HEK293 (cell line): ENCODE results near the gene ECE1.

Source experiments
- HOXC10 ChIP-seq: sonication (generic); formaldehyde crosslinking; IDR thresholded peaks from 2 replicates; pipeline ENCODE4 v1.8.1; 2023; ENCODE audit warnings: mild to moderate bottlenecking, missing genetic modification reagents
- KLF10 ChIP-seq: fragments of 450-650 bp; IDR thresholded peaks from 2 replicates; pipeline ENCODE4 v1.5.1; 2018; ENCODE audit warnings: missing biosample characterization, mild to moderate bottlenecking, missing genetic modification characterization
- KLF9 ChIP-seq: fragments of 450-650 bp; formaldehyde crosslinking; IDR thresholded peaks from 2 replicates; pipeline ENCODE4 v1.5.1; 2016; ENCODE audit warnings: missing biosample characterization, missing genetic modification characterization, low read depth
- TCF7L2 ChIP-seq: IDR thresholded peaks from 2 replicates; pipeline ENCODE4 v1.6.1; 2011; ENCODE audit warnings: low read depth, mild to moderate bottlenecking, inconsistent platforms, low read length, moderate library complexity, borderline replicate concordance
- ZBTB1 ChIP-seq: fragments of 450-650 bp; formaldehyde crosslinking; IDR thresholded peaks from 2 replicates; pipeline ENCODE4 v1.5.1; 2016; ENCODE audit warnings: missing biosample characterization, missing genetic modification characterization
- ZNF174 ChIP-seq: fragments of 450-650 bp; formaldehyde crosslinking; IDR thresholded peaks from 2 replicates; pipeline ENCODE4 v1.5.0; 2017; ENCODE audit warnings: missing biosample characterization, mild to moderate bottlenecking, missing genetic modification characterization
- ZNF324 ChIP-seq: fragments of 450-650 bp; formaldehyde crosslinking; IDR thresholded peaks from 2 replicates; pipeline ENCODE4 v1.5.1; 2016; ENCODE audit warnings: missing biosample characterization, missing genetic modification characterization
- ZNF416 ChIP-seq: fragments of 450-650 bp; formaldehyde crosslinking; IDR thresholded peaks from 2 replicates; pipeline ENCODE4 v1.5.1; 2016; ENCODE audit warnings: missing biosample characterization, missing genetic modification characterization
- ZNF560 ChIP-seq: fragments of 450-650 bp; formaldehyde crosslinking; IDR thresholded peaks from 2 replicates; pipeline ENCODE4 v1.5.1; 2017; ENCODE audit warnings: missing biosample characterization, missing genetic modification characterization, borderline replicate concordance
- ZNF639 ChIP-seq: fragments of 450-650 bp; formaldehyde crosslinking; IDR thresholded peaks from 2 replicates; pipeline ENCODE4 v1.5.1; 2016; ENCODE audit warnings: missing biosample characterization, missing genetic modification characterization
- TF ChIP-seq, protein P1 (sequence below): fragments of 450-650 bp; formaldehyde crosslinking; IDR thresholded peaks from 2 replicates; pipeline ENCODE4 v1.5.1; 2016; ENCODE audit warnings: missing biosample characterization, missing genetic modification characterization
- TF ChIP-seq, protein P2 (sequence below): fragments of 450-650 bp; formaldehyde crosslinking; IDR thresholded peaks from 2 replicates; pipeline ENCODE4 v1.5.1; 2016; ENCODE audit warnings: missing biosample characterization, missing genetic modification characterization, borderline replicate concordance

DNA sequence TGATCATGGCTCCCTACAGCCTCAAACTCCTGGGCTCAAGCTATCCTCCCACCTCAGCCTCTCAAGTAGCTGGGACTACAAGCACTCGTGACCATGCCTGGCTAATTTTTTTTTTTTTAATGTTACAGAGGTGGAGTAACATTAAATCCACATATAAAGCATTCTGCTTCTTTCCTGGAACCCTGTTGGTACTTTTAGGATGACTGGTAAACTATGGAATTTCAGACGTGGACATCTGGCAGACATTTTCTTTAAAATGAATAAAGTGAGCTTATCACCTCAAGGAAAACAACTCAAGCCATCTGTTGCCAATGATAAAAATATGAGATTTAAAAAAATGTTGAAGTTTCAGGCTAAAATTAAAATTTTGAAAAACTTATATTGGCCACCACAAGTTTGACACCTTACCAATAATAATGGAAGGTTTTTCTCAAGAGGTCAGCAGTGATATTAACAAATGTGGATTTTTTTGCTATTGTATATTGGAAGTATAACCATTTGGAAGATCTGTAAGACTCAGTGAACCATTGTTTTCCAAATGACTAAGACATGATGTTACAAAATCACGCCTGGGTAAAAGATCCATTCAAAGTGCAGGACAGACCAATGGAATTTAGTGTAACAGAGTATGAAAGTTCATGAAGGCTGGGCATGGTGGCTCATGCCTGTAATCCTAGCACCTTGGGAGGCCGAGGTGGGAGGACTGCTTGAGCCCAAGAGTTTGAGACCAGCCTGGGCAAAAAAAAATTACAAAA, 60.8 kb downstream of the ECE1 start:
- TF ChIP-seq TCF7L2 (no peak), KLF9 (no peak), ZNF416 (tag by site-specific recombination) (no peak), ZNF639 (no peak), ZNF324 (no peak), KLF10 (tag by site-specific recombination) (no peak), HOXC10 (CRISPR knock-in tag) (no peak), ZNF174 (tag by site-specific recombination) (no peak), ZBTB1 (tag by site-specific recombination) (no peak), ZNF560 (tag by site-specific recombination) (no peak)
- TF ChIP-seq, protein P1, sequence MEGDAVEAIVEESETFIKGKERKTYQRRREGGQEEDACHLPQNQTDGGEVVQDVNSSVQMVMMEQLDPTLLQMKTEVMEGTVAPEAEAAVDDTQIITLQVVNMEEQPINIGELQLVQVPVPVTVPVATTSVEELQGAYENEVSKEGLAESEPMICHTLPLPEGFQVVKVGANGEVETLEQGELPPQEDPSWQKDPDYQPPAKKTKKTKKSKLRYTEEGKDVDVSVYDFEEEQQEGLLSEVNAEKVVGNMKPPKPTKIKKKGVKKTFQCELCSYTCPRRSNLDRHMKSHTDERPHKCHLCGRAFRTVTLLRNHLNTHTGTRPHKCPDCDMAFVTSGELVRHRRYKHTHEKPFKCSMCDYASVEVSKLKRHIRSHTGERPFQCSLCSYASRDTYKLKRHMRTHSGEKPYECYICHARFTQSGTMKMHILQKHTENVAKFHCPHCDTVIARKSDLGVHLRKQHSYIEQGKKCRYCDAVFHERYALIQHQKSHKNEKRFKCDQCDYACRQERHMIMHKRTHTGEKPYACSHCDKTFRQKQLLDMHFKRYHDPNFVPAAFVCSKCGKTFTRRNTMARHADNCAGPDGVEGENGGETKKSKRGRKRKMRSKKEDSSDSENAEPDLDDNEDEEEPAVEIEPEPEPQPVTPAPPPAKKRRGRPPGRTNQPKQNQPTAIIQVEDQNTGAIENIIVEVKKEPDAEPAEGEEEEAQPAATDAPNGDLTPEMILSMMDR (tag by site-specific recombination) = no peak
- TF ChIP-seq, protein P2, sequence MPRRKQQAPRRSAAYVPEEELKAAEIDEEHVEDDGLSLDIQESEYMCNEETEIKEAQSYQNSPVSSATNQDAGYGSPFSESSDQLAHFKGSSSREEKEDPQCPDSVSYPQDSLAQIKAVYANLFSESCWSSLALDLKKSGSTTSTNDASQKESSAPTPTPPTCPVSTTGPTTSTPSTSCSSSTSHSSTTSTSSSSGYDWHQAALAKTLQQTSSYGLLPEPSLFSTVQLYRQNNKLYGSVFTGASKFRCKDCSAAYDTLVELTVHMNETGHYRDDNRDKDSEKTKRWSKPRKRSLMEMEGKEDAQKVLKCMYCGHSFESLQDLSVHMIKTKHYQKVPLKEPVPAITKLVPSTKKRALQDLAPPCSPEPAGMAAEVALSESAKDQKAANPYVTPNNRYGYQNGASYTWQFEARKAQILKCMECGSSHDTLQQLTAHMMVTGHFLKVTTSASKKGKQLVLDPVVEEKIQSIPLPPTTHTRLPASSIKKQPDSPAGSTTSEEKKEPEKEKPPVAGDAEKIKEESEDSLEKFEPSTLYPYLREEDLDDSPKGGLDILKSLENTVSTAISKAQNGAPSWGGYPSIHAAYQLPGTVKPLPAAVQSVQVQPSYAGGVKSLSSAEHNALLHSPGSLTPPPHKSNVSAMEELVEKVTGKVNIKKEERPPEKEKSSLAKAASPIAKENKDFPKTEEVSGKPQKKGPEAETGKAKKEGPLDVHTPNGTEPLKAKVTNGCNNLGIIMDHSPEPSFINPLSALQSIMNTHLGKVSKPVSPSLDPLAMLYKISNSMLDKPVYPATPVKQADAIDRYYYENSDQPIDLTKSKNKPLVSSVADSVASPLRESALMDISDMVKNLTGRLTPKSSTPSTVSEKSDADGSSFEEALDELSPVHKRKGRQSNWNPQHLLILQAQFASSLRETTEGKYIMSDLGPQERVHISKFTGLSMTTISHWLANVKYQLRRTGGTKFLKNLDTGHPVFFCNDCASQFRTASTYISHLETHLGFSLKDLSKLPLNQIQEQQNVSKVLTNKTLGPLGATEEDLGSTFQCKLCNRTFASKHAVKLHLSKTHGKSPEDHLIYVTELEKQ (tag by site-specific recombination) = no peak
